Natural killer cell treated with Interleukin-12 subunit alpha and Interleukin-12 subunit beta and Interleukin-15 and Interleukin-18, amount 100 ng/mL, for 72 hours (primary cell): ENCODE data around the gene PDE4D. TPM values are rescaled to one million over a fixed set of nuclear protein-coding genes. Genes with fewer than 3 reads are reported as not detected.
"Not testable (repeated sequence)": the region's sequence is repeated elsewhere in the genome, so short reads cannot be mapped to it uniquely, and the experiment has no call there.

Experiments
- ATAC-seq, 2 donors: fragments of 150-1000 bp; cut with Tn5 transposase in 1 of 2; sonication (Bioruptor Pico), chemical (Tn5 transposase) in 1 of 2; 2 replicates each; pipeline ENCODE4 v1.10.0; 2021
- DNase-seq: peaks from one replicate; pipeline ENCODE4 v3.0.0; 2022; ENCODE audit warnings: low spot score
- H3K27ac Mint-ChIP-seq, 2 donors: 1 replicate in 1 of 2; 2 replicates in 1 of 2; pipeline ENCODE4 v1.8.0; 2022; ENCODE audit warnings: mixed read lengths in 2 of 2, mild to moderate bottlenecking in 1 of 2, moderate library complexity in 1 of 2
- H3K27me3 Mint-ChIP-seq, 2 donors: 1 replicate in 1 of 2; 2 replicates in 1 of 2; pipeline ENCODE4 v1.8.0; 2022; ENCODE audit warnings: mixed read lengths in 2 of 2
- H3K36me3 Mint-ChIP-seq: one replicate; pipeline ENCODE4 v1.8.0; 2022; ENCODE audit warnings: mixed read lengths
- H3K4me1 Mint-ChIP-seq, 2 donors: 1 replicate in 1 of 2; 2 replicates in 1 of 2; pipeline ENCODE4 v1.8.0; 2022; ENCODE audit warnings: low read depth in 2 of 2, mixed read lengths in 2 of 2, mild to moderate bottlenecking in 1 of 2
- H3K4me3 Mint-ChIP-seq: one replicate; pipeline ENCODE4 v1.8.0; 2022; ENCODE audit warnings: mixed read lengths
- H3K9me3 Mint-ChIP-seq: 2 replicates; pipeline ENCODE4 v1.8.0; 2022; ENCODE audit warnings: mixed read lengths
- total RNA-seq, 2 donors: library from RNA; stranded (reverse); gene quantifications; one replicate each; pipeline ENCODE4 v1.2.3, GENCODE V29; 2022

The PDE4D gene
- total RNA-seq, 2 donors from 2014 or later: 55.0 to 80.5 TPM

GRCh38 chr5:59767211-59767605 is 126.3 kb downstream of the PDE4D start:
- H3K9me3 Mint-ChIP-seq: no peaks in the 10 kb centered on the region
- H3K27me3 Mint-ChIP-seq: peaks cover 39 to 49% of the 10 kb centered on the region in 2 donors
- no peak overlapping the region for H3K4me3 Mint-ChIP-seq
- DNase-seq: no peak
- no peak overlapping the region for H3K27ac Mint-ChIP-seq
- H3K36me3 Mint-ChIP-seq: no peaks in the 10 kb centered on the region
- ATAC-seq: no peak
- peaks cover 6 to 7% of the 10 kb centered on the region in 2 donors for H3K4me1 Mint-ChIP-seq

GRCh38 chr5:59766427-59767210 is 126.9 kb downstream of the PDE4D start:
- Mint-ChIP-seq H3K4me3 (no peak overlapping the region), H3K27ac (no peak overlapping the region)

GRCh38 chr5:59765446-59765845 is 128.1 kb downstream of the PDE4D start:
- no peak overlapping the region for H3K27ac Mint-ChIP-seq
- peaks cover 34 to 39% of the 10 kb centered on the region in 2 donors for H3K27me3 Mint-ChIP-seq
- H3K4me1 Mint-ChIP-seq: peaks cover 6 to 7% of the 10 kb centered on the region in 2 donors
- H3K9me3 Mint-ChIP-seq: no peaks in the 10 kb centered on the region
- H3K36me3 Mint-ChIP-seq: no peaks in the 10 kb centered on the region
- DNase-seq: no peak
- no peak for ATAC-seq
- H3K4me3 Mint-ChIP-seq: no peak overlapping the region

More at GRCh38 chr5:59766427-59767210, 126.9 kb downstream of the PDE4D start:
- peaks cover 39 to 49% of the 10 kb centered on the region in 2 donors for H3K27me3 Mint-ChIP-seq
- H3K36me3 Mint-ChIP-seq: no peaks in the 10 kb centered on the region
- no peaks in the 10 kb centered on the region for H3K9me3 Mint-ChIP-seq
- no peak for DNase-seq
- no peak for ATAC-seq
- H3K4me1 Mint-ChIP-seq: peaks cover 6 to 7% of the 10 kb centered on the region in 2 donors

DNA sequence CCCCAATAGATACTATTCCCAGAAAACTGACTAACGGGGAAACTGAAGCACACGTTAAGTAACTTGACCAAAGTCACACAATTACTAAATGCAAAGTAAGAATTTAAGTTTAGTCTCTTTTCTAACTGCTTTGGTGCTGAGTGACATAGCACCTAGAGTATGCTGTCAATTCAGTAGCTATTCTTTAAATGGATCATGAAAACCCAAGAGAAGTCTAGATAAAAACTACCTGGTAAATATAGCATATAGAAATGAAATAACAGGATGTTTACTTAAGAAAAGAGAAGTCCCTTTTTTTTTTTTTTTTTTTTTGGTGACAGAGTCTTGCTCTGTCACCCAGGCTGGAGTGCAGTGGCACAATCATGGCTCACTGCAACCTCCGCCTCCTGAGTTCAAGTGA is 129.2 kb downstream of the PDE4D start:
- ATAC-seq (no peak), DNase-seq (no peak)
- Mint-ChIP-seq H3K4me3 (no peak overlapping the region), H3K9me3 (no peaks in the 10 kb centered on the region), H3K4me1 (peaks cover 6 to 7% of the 10 kb centered on the region in 2 donors), H3K36me3 (no peaks in the 10 kb centered on the region), H3K27me3 (peaks cover 28 to 29% of the 10 kb centered on the region in 2 donors), H3K27ac (no peak overlapping the region)

DNA sequence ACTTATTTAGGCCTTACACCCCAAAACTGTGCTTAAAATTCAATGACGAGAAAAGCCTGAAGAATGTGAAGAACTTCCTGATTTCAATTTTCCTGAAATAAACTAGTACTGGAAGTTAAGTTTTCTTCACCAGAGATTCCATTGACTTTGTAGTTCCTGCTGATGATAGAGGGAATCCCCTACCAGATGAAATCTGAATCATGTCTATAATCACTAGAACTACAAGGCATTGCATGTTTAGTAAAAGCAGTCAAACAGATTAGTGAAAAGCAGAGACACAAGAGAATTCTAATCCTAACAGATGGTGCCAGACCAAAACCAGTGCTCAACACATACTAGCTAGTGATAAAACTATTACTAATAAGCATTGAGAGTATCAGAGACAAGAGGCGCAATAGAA is 130.0 kb downstream of the PDE4D start:
- Mint-ChIP-seq H3K36me3 (no peaks in the 10 kb centered on the region), H3K27ac (no peak overlapping the region), H3K27me3 (peaks cover 20 to 23% of the 10 kb centered on the region in 2 donors), H3K9me3 (no peaks in the 10 kb centered on the region), H3K4me3 (no peak overlapping the region), H3K4me1 (peaks cover 6 to 7% of the 10 kb centered on the region in 2 donors)
- no peak for ATAC-seq
- DNase-seq: no peak

DNA sequence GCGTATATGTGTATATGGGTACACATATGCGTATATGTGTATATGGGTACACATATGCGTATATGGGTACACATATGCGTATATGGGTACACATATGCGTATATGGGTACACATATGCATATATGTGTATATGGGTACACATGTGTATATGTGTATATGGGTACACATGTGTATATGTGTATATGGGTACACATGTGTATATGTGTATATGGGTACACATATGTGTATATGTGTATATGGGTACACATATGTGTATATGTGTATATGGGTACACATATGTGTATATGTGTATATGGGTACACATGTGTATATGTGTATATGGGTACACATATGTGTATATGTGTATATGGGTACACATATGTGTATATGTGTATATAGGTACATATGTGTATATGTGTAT is 131.3 kb downstream of the PDE4D start:
- not testable (repeated sequence) for DNase-seq, H3K27ac Mint-ChIP-seq, ATAC-seq, H3K9me3 Mint-ChIP-seq, H3K4me3 Mint-ChIP-seq, H3K4me1 Mint-ChIP-seq, H3K36me3 Mint-ChIP-seq
- H3K27me3 Mint-ChIP-seq: peaks cover 7 to 10% of the 10 kb centered on the region in 2 donors

DNA sequence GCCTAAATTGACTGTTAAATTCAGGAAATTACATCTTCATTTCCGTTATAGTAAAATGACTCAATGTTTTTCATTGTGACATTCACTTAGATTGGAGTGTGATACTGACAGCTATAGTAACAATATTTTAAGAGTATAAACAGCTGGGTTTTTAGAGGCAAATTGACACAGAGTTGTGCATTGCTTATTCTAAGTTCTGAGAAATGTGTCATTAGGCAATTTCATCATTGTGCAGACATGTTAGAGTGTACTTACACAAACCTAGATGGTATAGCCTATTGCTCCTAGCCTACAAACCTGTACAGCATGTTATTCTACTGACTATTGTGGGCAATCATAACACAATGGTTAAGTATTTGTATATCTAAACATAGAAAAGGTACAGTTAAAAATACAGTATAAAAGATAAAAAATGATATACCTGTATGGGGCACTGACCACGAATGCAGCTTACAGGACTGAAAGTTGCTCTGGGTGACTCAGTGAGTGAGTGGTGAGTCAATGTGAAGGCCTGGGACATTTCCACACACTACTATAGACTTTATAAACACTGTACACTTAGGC is 132.7 kb downstream of the PDE4D start:
- H3K4me1 Mint-ChIP-seq: no peaks in the 10 kb centered on the region
- no peak overlapping the region for H3K27ac Mint-ChIP-seq
- H3K27me3 Mint-ChIP-seq: peaks cover 0 to 2% of the 10 kb centered on the region in 2 donors
- H3K36me3 Mint-ChIP-seq: no peaks in the 10 kb centered on the region
- peak; percentile 77 to 85 for ATAC-seq
- DNase-seq: no peak
- no peak overlapping the region for H3K4me3 Mint-ChIP-seq
- no peaks in the 10 kb centered on the region for H3K9me3 Mint-ChIP-seq

DNA sequence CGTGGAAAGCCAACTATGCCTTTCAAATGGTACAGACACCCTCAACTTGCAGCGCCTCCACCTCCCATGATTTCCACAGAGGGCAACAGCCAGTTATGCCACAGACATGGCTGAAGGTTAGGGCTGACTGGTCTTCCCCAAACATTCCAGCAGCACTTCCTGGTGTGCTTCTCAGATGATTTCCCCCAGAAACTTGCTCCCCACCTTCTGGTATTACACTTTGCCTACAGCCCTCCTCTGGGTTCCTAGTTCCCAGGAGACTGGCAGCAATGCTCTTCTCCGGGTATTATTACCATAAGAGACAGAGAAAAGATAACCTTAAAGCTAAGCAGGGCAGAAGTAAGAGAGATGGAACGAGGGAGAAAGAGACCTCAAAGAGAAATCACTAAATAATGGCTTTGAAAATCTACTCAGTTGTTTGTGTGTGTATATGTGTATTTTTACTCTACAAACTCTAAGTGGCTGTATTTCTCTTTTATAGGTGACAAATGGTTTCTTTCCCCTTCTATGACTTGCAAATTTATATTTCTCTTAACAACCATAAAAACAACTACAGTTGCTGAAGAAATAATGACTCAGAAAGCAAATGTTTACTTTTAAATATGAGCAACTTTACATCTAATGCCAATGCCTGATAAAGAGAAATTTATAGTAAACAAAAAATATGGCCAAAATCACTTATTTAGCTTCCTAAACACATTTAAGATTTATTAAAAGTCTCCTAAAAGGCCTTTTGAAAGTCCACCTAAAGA is 133.8 kb downstream of the PDE4D start:
- no peak for ATAC-seq
- Mint-ChIP-seq H3K27ac (no peak overlapping the region), H3K9me3 (no peaks in the 10 kb centered on the region), H3K36me3 (no peaks in the 10 kb centered on the region), H3K27me3 (no peaks in the 10 kb centered on the region), H3K4me1 (no peaks in the 10 kb centered on the region), H3K4me3 (no peak overlapping the region)
- DNase-seq: no peak

DNA sequence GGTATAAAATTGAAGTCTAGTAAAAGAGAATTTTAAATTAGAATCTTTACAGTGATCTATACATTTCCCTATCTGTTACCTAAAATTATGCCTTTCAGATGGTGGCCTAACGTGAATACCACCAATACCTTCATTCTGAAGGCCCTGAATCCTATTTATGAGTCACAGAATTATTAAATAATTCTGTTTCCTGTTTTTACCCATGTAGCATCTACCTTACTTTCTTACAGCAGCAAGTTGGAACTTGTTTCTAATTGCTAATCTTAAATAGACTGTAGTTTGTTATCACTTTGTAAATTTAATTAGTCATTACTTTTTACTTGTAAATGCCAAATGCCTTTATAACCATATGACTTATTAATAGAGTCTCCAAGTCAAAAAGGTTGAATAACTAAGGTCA is 135.0 kb downstream of the PDE4D start:
- ATAC-seq: no peak

GRCh38 chr5:59757442-59757841 is 136.1 kb downstream of the PDE4D start:
- no peak for DNase-seq
- Mint-ChIP-seq H3K9me3 (no peaks in the 10 kb centered on the region), H3K36me3 (no peaks in the 10 kb centered on the region), H3K27ac (no peak overlapping the region), H3K27me3 (no peaks in the 10 kb centered on the region), H3K4me1 (no peaks in the 10 kb centered on the region), H3K4me3 (no peak overlapping the region)
- no peak for ATAC-seq

More for the DNA sequence above, 135.0 kb downstream of the PDE4D start:
- no peaks in the 10 kb centered on the region for H3K27me3 Mint-ChIP-seq
- H3K4me1 Mint-ChIP-seq: no peaks in the 10 kb centered on the region
- no peaks in the 10 kb centered on the region for H3K9me3 Mint-ChIP-seq
- H3K36me3 Mint-ChIP-seq: no peaks in the 10 kb centered on the region
- no peak overlapping the region for H3K27ac Mint-ChIP-seq
- H3K4me3 Mint-ChIP-seq: no peak overlapping the region
- no peak for DNase-seq

- no peak overlapping the region for H3K27ac Mint-ChIP-seq
- ATAC-seq (no peak), DNase-seq (no peak)
- no peak overlapping the region for H3K4me3 Mint-ChIP-seq
- H3K27me3 Mint-ChIP-seq: no peaks in the 10 kb centered on the region
- H3K4me1 Mint-ChIP-seq: no peaks in the 10 kb centered on the region
- H3K36me3 Mint-ChIP-seq: no peaks in the 10 kb centered on the region
- H3K9me3 Mint-ChIP-seq: no peaks in the 10 kb centered on the region
These were observed 137.0 kb downstream of the PDE4D start for GRCh38 chr5:59756373-59757035.

GRCh38 chr5:59755476-59755875 is 138.1 kb downstream of the PDE4D start:
- no peaks in the 10 kb centered on the region for H3K27me3 Mint-ChIP-seq
- no peaks in the 10 kb centered on the region for H3K36me3 Mint-ChIP-seq
- DNase-seq: no peak
- H3K9me3 Mint-ChIP-seq: no peaks in the 10 kb centered on the region
- ATAC-seq: no peak
- no peak overlapping the region for H3K4me3 Mint-ChIP-seq
- no peak overlapping the region for H3K27ac Mint-ChIP-seq
- H3K4me1 Mint-ChIP-seq: no peaks in the 10 kb centered on the region

DNA sequence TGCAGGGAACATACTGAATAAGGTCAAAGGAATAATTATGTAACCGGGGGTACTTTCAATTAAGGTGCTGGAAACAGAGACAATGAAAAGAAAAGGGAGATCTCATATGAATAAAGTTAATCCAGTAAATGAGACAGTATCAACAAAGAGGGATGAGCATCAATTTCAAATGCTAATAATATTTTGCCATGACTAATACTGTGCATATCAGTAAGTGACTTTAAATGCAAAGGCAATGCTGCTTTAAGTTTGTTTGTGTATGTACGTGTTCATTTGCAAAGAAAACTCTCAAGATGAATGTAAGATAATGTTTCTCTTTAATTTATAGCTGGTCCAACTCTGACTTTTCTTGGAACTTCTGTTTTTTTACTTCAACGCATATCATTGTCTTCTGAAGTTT is 139.9 kb downstream of the PDE4D start:
- ATAC-seq: no peak
- Mint-ChIP-seq H3K4me3 (no peak overlapping the region), H3K27me3 (no peaks in the 10 kb centered on the region), H3K4me1 (no peaks in the 10 kb centered on the region), H3K36me3 (no peaks in the 10 kb centered on the region), H3K27ac (no peak overlapping the region), H3K9me3 (no peaks in the 10 kb centered on the region)
- no peak for DNase-seq
